Breast epithelium (tissue), 3 donors: ENCODE results near the gene SLC4A8.

Source experiments
- POLR2A ChIP-seq: fragments of 450-650 bp; IDR thresholded peaks from one replicate; pipeline ENCODE4 v1.6.1; 2016; ENCODE audit warnings: antibody characterized with exemption, mild to moderate bottlenecking, moderate library complexity
- TF ChIP-seq, protein P1 (sequence below), 3 donors: fragments of 450-650 bp; IDR thresholded peaks; one replicate each; pipeline ENCODE4 v1.5.1; 2016 to 2017; ENCODE audit warnings: antibody characterized with exemption in 3 of 3, mild to moderate bottlenecking in 3 of 3, moderate library complexity in 3 of 3

DNA sequence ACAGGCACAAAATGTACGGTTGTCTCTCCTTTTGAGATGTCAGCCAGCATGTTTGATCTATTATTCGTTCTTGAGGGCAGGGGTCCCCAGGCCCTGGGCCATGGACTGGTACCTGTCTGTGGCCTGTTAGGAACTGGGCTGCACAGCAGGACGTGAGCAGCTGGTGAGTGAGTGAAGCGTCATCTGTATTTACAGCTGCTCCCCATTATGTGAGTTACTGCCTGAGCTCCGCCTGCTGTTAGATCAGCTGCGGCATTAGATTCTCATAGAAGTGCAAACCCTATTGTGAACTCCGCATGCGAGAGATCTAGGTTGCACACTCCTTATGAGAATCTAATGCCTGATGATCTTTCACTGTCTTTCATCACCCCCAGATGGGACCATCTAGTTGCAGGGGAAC is 125.0 kb downstream of the SLC4A8 start:
- TF ChIP-seq POLR2A, result no peak
- TF ChIP-seq, protein P1, sequence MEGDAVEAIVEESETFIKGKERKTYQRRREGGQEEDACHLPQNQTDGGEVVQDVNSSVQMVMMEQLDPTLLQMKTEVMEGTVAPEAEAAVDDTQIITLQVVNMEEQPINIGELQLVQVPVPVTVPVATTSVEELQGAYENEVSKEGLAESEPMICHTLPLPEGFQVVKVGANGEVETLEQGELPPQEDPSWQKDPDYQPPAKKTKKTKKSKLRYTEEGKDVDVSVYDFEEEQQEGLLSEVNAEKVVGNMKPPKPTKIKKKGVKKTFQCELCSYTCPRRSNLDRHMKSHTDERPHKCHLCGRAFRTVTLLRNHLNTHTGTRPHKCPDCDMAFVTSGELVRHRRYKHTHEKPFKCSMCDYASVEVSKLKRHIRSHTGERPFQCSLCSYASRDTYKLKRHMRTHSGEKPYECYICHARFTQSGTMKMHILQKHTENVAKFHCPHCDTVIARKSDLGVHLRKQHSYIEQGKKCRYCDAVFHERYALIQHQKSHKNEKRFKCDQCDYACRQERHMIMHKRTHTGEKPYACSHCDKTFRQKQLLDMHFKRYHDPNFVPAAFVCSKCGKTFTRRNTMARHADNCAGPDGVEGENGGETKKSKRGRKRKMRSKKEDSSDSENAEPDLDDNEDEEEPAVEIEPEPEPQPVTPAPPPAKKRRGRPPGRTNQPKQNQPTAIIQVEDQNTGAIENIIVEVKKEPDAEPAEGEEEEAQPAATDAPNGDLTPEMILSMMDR (IDR thresholded peaks at IDR 0.05), result no peak
